Stomach (tissue), 9 donors: ENCODE results near the gene PLEKHH2. TPM values are rescaled to one million over a fixed set of nuclear protein-coding genes. Genes with fewer than 3 reads are reported as not detected.

ENCODE experiments used
- DNase-seq, 2 donors: peaks; one replicate each; pipeline versions ENCODE4 v3.0.0 to v3.0.0-alpha.2; 2013 to 2019
- H3K27ac ChIP-seq, 5 donors: fragments of 200-600 bp in 4 of 5; sonication (generic) in 4 of 5; one replicate each; pipeline ENCODE4 v1.5.1; 2013 to 2019; ENCODE audit warnings: mild to moderate bottlenecking in 1 of 5, moderate library complexity in 1 of 5
- H3K27me3 ChIP-seq, 3 donors: fragments of 200-600 bp; sonication (generic); one replicate each; pipeline ENCODE4 v1.5.1; 2017 to 2019; ENCODE audit warnings: mixed run types in 1 of 3
- H3K36me3 ChIP-seq, 4 donors: fragments of 200-600 bp; sonication (generic); 1 replicate in 3 of 4; 2 replicates in 1 of 4; pipeline ENCODE4 v1.5.1; 2016 to 2019
- H3K4me1 ChIP-seq, 4 donors: fragments of 200-600 bp; sonication (generic); one replicate each; pipeline ENCODE4 v1.5.1; 2016 to 2019
- H3K4me3 ChIP-seq, 4 donors: fragments of 200-600 bp; sonication (generic) in 3 of 4; one replicate each; pipeline ENCODE4 v1.5.1; 2016 to 2019; ENCODE audit warnings: mild to moderate bottlenecking in 1 of 4
- H3K9me3 ChIP-seq, 4 donors: fragments of 200-600 bp; sonication (generic); one replicate each; pipeline ENCODE4 v1.5.1; 2016 to 2019
- CTCF ChIP-seq, 7 experiments: fragments of 450-650 bp in 4 of 7; fragments of 200-600 bp in 3 of 7; sonication (generic) in 3 of 7; IDR thresholded peaks; one replicate each; pipeline ENCODE4 v1.5.1; 2016 to 2019; ENCODE audit warnings: antibody characterized with exemption in 7 of 7, control low read depth in 2 of 7, mild to moderate bottlenecking in 1 of 7
- EP300 ChIP-seq: sonication (generic); formaldehyde crosslinking; IDR thresholded peaks from one replicate; pipeline ENCODE4 v1.6.1; 2017; ENCODE audit warnings: antibody characterized with exemption
- POLR2A ChIP-seq, 4 donors: fragments of 450-650 bp; IDR thresholded peaks; one replicate each; pipeline ENCODE4 v1.6.1; 2016; ENCODE audit warnings: antibody characterized with exemption in 4 of 4, control low read depth in 2 of 4, mild to moderate bottlenecking in 1 of 4, moderate library complexity in 1 of 4
- POLR2AphosphoS5 ChIP-seq, 3 donors: sonication (generic); formaldehyde crosslinking; IDR thresholded peaks; one replicate each; pipeline ENCODE4 v1.6.1; 2016; ENCODE audit warnings: antibody characterized with exemption in 3 of 3
- WGBS, 5 donors: extraction: QIAGEN DNeasy Blood & Tissue Kit in 3 of 5; methylation state at CpG; one replicate each; pipeline versions ENCODE4 v1.1.5 to v1.1.7; 2013 to 2018; 5-methylcytosine and 5-hydroxymethylcytosine counted together
- intact Hi-C: fragments of 100-400 bp; cut with DNase I; formaldehyde crosslinking; loops from one replicate; pipeline ENCODE4 v1.15.1; 2023; ENCODE audit warnings: low total_unique reads
- polyA plus RNA-seq, 3 donors: library from polyadenylated mRNA; stranded (reverse); fragments of 200-250 nt; gene quantifications; one replicate each; pipeline ENCODE4 v1.2.3, GENCODE V29; 2013
- total RNA-seq, 5 donors: library from RNA; depleted of rRNA; stranded (reverse); fragments of >200 nt; gene quantifications; one replicate each; pipeline versions ENCODE4 v1.1.0 to v1.2.3, GENCODE V29; 2014 to 2016
- donor health status: healthy with polysubstance abuse.
- donor health status: Bipolar disorder and iron deficiency.
- donor health status: healthy.

PLEKHH2 gene
- total and polyA plus RNA-seq, 8 donors = 1.8 to 130 (median 11.1) TPM

DNA sequence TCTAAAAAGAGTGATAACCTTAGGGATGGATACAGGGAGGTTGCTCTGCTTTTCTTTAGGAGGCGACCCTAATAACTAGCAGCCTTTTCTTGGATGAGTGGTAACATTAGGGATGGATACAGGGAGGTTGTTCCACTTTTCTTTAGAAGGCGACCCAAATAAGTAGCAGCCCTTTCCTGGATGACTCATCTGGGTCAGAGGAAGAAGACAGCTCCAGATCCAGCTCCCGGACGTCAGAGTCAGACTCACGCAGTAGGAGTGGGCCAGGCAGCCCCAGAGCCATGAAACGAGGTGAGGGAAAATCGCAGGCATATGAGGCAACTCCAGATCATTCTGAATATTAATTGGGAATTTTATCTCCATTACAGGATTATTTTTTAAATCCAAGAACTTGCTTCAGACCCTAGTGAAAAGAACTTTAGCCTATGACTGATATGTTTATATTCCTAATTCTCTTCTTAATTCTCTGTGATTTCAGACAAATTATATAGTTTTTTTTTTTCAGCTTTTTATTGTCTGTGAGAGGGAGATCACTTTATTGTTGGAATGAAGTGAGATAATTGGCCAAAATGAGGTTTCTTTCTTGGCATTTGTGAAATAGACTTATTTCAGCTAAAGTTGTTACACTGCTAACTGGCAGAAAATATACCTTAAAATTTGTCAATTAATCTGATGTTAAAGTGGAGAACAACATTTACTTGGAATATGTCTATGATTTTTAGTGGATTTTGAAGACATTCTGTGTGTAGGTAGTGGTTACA is 70.4 kb downstream of the PLEKHH2 start:
- TF ChIP-seq POLR2A (IDR thresholded peaks at IDR 0.05) = no peak
- TF ChIP-seq CTCF (IDR thresholded peaks at IDR 0.05) = no peak
- no peak for TF ChIP-seq POLR2AphosphoS5 (IDR thresholded peaks at IDR 0.05)
- TF ChIP-seq EP300 = no peak
- WGBS, 5 donors = 60 to 69% (median 66%) methylated on average over 7 of the region's 7 CpGs
- Histone ChIP-seq H3K36me3 (peaks cover 0 to 13% (median 8%) of the 10 kb centered on the region in 4 donors), H3K27me3 (no peaks in the 10 kb centered on the region), H3K9me3 (no peaks in the 10 kb centered on the region), H3K4me1 (no peaks in the 10 kb centered on the region), H3K27ac (peak overlapping the region in 1 of 5 donors; percentile 11), H3K4me3 (no peak overlapping the region)
- intact Hi-C loops = no loop called here
- peak in 1 of 2 donors; percentile 4 for DNase-seq

- Histone ChIP-seq H3K27ac (peak overlapping the region in 1 of 5 donors; percentile 11), H3K4me3 (no peak overlapping the region), H3K27me3 (no peaks in the 10 kb centered on the region), H3K36me3 (peaks cover 0 to 15% (median 8%) of the 10 kb centered on the region in 4 donors), H3K9me3 (no peaks in the 10 kb centered on the region), H3K4me1 (no peaks in the 10 kb centered on the region)
- intact Hi-C loops = no loop called here
- no peak for DNase-seq
- WGBS, 5 donors = 82 to 90% (median 84%) methylated on average over 6 of the region's 6 CpGs
- no peak for TF ChIP-seq EP300
- TF ChIP-seq POLR2A (IDR thresholded peaks at IDR 0.05) = no peak
- TF ChIP-seq POLR2AphosphoS5 (IDR thresholded peaks at IDR 0.05) = no peak
- no peak for TF ChIP-seq CTCF (IDR thresholded peaks at IDR 0.05)
Measured at GRCh38 chr2:43708178-43708577, 71.1 kb downstream of the PLEKHH2 start.

GRCh38 chr2:43708891-43709290 is 71.8 kb downstream of the PLEKHH2 start:
- TF ChIP-seq POLR2A (IDR thresholded peaks at IDR 0.05) (no peak), EP300 (no peak), POLR2AphosphoS5 (IDR thresholded peaks at IDR 0.05) (no peak), CTCF (IDR thresholded peaks at IDR 0.05) (no peak)
- H3K4me3 ChIP-seq = no peak overlapping the region
- DNase-seq = no peak
- intact Hi-C loops = no loop called here
- no peaks in the 10 kb centered on the region for H3K27me3 ChIP-seq
- H3K4me1 ChIP-seq = no peaks in the 10 kb centered on the region
- no peak overlapping the region for H3K27ac ChIP-seq
- H3K36me3 ChIP-seq = peaks cover 0 to 15% (median 8%) of the 10 kb centered on the region in 4 donors
- H3K9me3 ChIP-seq = no peaks in the 10 kb centered on the region

DNA sequence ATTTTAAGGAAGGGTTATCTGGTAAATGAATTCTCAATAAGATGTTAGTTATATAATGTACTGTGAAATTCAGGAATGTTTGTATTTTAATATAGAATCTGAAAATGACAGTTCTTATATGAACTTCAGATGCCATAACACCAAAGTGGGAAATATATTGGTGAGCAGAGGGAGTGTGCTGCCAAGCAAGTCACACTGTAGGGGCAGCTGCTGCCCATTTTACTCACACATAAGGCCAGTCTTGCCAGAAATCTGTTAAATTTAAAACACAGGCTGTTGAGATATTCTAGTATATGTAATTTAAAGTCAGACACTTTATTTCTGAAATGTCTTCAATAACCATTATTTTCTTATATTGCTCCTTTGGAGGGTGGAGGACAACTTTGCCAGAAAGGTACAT is 73.8 kb downstream of the PLEKHH2 start:
- Histone ChIP-seq H3K9me3 (no peaks in the 10 kb centered on the region), H3K4me1 (no peaks in the 10 kb centered on the region), H3K27me3 (no peaks in the 10 kb centered on the region), H3K4me3 (no peak overlapping the region), H3K27ac (no peak overlapping the region), H3K36me3 (peaks cover 0 to 13% (median 8%) of the 10 kb centered on the region in 4 donors)
- intact Hi-C loops = no loop called here
- no peak for TF ChIP-seq CTCF (IDR thresholded peaks at IDR 0.05)
- no peak for TF ChIP-seq POLR2AphosphoS5 (IDR thresholded peaks at IDR 0.05)
- no peak for TF ChIP-seq EP300
- no peak for TF ChIP-seq POLR2A (IDR thresholded peaks at IDR 0.05)
- DNase-seq = no peak
